Measurements from ENCODE around the gene AIFM3.
"Not testable (repeated sequence)": the region's sequence is repeated elsewhere in the genome, so short reads cannot be mapped to it uniquely, and the experiment has no call there.

The AIFM3 gene, protein sequence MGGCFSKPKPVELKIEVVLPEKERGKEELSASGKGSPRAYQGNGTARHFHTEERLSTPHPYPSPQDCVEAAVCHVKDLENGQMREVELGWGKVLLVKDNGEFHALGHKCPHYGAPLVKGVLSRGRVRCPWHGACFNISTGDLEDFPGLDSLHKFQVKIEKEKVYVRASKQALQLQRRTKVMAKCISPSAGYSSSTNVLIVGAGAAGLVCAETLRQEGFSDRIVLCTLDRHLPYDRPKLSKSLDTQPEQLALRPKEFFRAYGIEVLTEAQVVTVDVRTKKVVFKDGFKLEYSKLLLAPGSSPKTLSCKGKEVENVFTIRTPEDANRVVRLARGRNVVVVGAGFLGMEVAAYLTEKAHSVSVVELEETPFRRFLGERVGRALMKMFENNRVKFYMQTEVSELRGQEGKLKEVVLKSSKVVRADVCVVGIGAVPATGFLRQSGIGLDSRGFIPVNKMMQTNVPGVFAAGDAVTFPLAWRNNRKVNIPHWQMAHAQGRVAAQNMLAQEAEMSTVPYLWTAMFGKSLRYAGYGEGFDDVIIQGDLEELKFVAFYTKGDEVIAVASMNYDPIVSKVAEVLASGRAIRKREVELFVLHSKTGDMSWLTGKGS

DNA sequence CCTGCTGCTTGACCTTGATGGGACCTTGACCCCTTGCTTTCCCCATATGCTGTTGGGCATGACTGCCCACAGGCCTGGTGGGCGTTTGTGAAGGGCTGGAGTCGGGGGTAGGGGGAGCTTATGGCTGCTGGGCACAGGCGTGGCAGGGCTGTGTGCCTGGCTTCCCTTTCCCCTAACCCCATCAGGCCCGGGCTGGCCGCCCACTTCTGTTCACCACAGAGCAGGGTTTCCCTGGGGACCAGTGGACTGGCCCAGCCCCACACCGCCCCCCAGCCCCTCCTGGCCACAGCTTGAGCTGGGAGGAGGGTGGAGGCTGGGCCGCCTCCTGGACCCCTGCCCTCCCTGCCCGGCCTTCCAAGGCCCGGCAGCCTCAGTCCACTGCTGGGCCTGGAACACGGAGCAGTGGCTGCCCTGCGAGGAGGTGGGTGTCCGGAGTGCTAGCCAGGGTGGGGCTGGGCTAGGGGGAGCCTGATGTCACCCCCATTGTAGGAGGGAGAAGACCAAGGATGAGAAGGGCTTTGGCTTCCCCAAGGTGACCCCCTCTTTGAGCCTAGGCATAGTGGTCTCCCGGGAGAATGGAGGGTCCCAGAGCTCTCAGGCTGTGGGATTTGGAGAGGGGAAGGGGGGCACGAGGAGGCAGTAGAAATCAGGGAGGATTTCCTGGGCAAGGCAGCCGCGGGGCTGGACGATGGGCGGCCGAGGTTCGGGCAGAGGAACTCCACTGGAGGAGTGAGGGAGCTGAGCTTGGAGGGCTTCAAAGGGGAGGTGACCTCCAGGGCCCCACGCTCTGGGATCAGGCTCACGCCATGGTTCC lies at the start of gene AIFM3:
TSS of gene AIFM3 (plus strand) at position 373 of the 814 bp plus-strand sequence. CDS start 690 bp downstream, outside the sequence.
- DNase-seq (ENCODE audit: low read depth) = no peak

DNA sequence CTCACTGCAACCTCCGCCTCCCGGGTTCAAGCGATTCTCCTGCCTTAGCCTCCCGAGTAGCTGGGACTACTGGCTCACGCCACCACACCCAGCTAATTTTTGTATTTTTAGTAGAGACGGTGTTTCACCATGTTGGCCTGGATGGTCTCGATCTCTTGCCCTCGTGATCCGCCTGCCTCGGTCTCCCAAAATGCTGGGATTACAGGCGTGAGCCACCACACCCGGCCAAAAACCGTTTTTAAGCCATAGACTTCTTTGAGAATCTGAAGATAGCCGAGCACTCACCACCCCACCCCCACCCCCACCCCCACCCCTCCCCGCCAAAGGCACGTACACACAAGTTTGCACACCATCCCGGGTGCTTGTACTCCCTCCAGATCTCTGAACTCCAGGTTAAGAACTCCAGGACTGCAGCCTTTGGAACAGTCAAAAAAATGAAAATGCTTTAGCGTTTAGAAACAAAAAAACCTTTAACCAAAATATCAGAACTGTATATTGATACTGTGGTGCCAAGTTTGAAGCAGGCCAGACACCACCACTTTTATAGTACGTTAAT lies 48.3 kb upstream of the AIFM3 start:
- DNase-seq (ENCODE audit: low read depth) = no peak

- DNase-seq (ENCODE audit: low read depth) = no peak
Observed at GRCh38 chr22:20919718-20920117, 47.3 kb upstream of the AIFM3 start.

DNA sequence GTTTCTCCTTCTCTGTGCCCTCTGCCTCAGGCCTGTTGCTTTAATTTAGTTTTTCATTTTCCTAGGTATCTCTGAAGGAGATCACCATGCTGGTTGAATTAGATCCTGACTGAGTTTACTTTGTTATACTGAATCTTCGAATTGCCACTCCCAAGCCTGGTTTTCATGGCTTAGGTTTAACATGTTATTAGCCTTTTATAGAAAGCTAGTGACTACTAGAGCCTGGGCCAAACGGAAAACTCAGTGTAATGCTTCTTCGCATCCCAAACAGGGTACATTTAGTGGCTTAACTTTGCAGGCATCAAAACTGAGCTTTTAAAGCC lies 46.2 kb upstream of the AIFM3 start:
- no peak for DNase-seq (ENCODE audit: low read depth)

- no peak for DNase-seq (ENCODE audit: low read depth)
Observed at GRCh38 chr22:20922141-20922751, 44.8 kb upstream of the AIFM3 start.

GRCh38 chr22:20926243-20926642 lies 40.8 kb upstream of the AIFM3 start:
- DNase-seq (ENCODE audit: low read depth) = no peak

- DNase-seq (ENCODE audit: low read depth) = no peak
Observed at GRCh38 chr22:20927940-20928572, 39.0 kb upstream of the AIFM3 start.

GRCh38 chr22:20928573-20928967 lies 38.5 kb upstream of the AIFM3 start:
- DNase-seq (ENCODE audit: low read depth) = no peak

- DNase-seq (ENCODE audit: low read depth) = no peak
Observed at GRCh38 chr22:20930004-20930403, 37.1 kb upstream of the AIFM3 start.

DNA sequence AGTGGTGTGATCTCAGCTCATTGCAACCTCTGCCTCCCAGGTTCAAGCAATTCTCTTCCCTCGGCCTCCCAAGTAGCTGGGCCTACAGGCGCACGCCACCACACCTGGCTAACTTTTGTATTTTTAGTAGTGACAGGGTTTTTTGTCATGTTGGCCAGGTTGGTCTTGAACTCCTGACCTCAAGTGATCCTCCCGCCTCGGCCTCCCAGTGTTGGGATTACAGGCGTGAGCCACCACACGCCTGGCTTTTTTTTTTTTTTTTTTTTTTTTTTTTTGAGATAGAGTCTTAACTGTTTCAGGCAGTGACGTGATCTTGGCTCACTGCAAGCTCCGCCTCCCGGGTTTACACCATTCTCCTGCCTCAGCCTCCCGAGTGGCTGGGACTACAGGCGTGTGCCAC lies 36.6 kb upstream of the AIFM3 start:
- DNase-seq (ENCODE audit: low read depth) = not testable (repeated sequence)

- DNase-seq (ENCODE audit: low read depth) = no peak
Observed at GRCh38 chr22:20931126-20931654, 35.9 kb upstream of the AIFM3 start.

DNA sequence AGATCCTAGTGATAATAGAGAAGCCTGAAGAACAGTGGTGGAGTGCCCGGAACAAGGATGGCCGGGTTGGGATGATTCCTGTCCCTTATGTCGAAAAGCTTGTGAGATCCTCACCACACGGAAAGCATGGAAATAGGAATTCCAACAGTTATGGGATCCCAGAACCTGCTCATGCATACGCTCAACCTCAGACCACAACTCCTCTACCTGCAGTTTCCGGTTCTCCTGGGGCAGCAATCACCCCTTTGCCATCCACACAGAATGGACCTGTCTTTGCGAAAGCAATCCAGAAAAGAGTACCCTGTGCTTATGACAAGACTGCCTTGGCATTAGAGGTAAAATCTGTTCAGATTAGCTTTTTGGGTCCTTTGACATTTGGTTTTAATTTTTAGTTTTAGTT lies 33.1 kb upstream of the AIFM3 start:
- DNase-seq (ENCODE audit: low read depth) = no peak

- not testable (repeated sequence) for DNase-seq (ENCODE audit: low read depth)
Observed at GRCh38 chr22:20935049-20935448, 32.0 kb upstream of the AIFM3 start.

DNA sequence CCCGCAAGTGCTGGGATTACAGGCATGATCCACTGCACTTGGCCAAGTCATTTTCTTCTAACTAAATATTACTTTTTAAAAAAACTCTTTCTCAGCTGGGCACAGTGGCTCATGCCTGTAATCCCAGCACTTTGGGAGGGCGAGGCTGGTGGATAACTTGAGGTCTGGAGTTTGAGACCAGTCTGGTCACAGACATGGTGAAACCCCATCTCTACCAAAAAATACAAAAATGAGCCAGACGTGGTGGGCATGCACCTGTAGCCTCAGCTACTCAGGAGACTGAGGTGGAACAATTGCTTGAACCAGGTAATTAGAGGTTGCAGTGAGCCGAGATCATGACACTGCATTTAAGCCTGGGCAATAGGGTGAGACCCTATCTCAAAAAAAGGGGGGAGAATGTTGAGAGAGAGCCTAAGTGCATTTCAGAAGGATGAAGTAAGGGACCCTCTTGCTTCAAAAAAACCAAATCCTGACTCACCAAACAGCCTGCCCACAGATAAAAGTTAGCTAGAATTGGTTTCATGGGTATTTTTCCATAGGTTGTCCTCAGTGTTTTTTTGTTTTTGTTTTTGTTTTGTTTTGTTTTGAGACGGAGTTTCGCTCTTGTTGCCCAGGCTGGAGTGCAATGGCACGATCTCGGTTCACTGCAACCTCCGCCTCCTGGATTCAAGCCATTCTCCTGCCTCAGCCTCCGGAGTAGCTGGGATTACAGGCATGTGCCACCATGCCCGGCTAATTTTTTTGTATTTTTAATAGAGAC lies 31.1 kb upstream of the AIFM3 start:
- DNase-seq (ENCODE audit: low read depth) = not testable (repeated sequence)

DNA sequence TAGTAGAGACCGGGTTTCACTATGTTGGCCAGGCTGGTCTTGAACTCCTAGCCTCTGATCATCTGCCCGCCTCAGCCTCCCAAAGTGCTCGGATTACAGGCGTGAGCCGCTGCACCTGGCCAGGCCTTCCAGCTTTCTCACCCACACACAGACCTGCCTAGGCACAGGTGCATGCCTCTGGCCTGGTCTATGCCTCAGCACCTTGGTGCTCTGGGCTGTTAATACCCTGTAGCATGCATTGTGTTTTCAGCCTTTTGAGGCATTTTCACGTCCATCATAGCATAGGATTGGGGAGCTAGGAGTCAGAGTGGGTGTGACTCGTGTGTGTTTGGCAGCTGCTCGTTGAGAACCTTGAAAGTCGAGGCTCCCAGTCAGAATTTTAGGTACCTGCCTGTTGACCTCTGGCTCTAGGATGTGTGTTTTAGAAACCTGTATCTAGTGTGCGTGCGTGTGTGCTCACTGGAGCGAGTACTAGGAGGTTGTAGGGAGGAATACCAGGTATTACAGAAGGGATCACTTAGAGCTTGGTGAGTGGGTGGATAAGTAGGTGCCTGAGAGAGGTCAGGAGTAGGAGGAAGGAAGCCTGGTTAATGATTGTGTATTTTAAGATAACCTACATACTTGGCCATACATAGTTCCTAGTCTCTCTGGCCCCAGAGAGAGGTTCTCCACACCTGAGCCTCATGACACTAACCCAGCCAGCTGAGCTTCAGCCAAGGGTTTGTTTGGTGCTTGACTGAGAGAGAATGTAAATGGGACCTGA lies 29.8 kb upstream of the AIFM3 start:
- DNase-seq (ENCODE audit: low read depth) = no peak

DNA sequence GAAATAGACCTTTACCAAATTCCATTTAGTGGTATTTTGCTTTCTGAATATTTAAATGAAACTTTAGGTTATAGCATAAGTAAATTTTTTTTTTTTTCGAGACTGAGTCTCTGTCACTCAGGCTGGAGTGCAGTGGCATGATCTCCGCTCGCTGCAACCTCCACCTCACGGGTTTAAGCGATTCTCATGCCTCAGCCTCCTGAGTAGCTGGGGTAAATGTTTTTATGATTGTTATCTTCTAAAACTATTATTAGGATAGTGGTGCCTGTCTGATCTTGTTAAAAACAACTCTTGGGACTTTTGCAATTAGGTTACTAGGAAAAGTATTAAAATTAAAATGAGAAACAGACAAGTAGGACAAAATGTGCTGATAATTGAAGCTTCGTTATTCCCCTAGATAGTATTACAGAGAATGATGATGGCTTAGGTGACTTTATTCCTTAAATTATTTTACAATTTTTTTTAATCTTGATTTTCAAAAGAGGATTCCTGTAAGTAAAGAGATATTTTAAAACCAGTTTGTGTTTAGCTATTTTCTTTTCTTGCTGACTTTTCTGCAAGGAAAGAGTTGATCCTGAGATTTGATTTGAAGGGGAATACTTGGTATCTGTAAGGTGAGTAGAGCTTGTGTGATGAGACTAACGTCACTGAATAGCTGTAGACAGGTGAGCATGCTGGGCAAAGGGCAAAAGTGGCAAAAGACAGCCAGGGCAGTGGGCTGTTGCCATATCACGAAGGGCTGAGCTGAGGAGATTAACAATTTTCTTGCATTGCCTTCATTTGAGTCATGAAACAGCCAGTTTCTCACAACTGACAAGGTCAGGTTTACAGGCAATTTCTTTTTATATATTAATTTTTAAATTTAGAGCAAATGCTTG lies 29.0 kb upstream of the AIFM3 start:
- no peak for DNase-seq (ENCODE audit: low read depth)

DNA sequence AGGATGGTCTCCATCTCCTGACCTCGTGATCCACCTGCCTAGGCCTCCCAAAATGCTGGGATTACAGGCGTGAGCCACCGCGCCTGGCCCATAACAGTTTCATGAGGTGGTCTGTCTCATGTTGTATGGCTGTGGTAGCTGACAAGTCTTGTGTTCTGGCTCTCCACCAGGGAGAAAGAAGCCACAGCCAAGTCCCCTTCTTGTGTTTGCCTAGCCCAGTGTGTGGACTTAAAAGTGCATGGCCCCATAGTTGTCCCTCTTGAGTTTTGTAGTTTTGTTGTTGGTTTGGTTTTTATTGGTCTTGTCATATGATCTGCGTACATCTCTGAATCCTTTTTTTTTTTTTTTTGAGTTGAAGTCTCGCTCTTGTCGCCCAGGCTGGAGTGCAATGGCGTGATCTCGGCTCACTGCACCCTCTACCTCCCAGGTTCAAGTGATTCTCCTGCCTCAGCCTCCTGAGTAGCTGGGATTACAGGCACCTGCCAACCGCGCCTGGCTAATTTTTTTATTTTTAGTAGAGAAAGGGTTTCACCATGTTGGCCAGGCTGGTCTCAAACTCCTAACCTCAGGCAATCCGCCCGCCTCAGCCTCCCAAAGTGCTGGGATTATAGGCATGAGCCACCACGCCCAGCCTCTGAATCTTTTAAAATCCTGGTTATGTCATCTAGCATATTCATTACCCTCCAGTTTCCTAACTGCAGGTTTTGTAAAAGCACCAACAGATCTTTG lies 27.4 kb upstream of the AIFM3 start:
- not testable (repeated sequence) for DNase-seq (ENCODE audit: low read depth)

- DNase-seq (ENCODE audit: low read depth) = no peak
Observed at GRCh38 chr22:20940186-20940651, 26.8 kb upstream of the AIFM3 start.

Measured in activated T-cell treated with anti-CD3 and anti-CD28 coated beads for 48 hours (primary cell).